Limb (tissue), 2 donors: ENCODE data around the gene NPS.

ENCODE experiments used
- DNase-seq, 2 donors: peaks; one replicate each; pipeline ENCODE4 v3.0.0-alpha.2; 2016; ENCODE audit errors: extremely low spot score in 2 of 2

The NPS gene, protein sequence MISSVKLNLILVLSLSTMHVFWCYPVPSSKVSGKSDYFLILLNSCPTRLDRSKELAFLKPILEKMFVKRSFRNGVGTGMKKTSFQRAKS

GRCh38 chr10:127549009-127549408 lies at the start of gene NPS:
Gene NPS (plus strand): TSS chr10:127549309. CDS start chr10:127549369, 60 bp downstream.
- DNase-seq, result no peak

- DNase-seq, result no peak
Measured at GRCh38 chr10:127500127-127500526, 49.0 kb upstream of the NPS start.

DNA sequence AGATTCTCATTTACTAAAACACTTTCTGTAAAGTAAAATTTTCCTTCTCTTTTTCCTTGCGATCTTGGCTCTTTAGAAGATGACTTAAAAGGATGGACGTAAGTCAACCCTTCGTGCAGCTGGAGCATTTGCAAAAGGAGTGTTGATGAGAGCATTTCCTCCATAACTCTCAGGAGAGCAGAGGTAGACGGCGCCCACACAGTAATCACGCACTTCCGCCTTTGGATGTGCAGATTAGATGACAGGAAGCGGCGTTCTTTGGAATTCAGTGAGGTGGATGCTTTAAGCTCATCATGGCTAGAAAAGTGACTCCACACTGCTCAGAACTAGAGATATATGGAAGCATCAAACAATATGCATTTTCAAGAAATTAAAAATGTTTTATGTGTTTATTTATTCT lies 43.0 kb upstream of the NPS start:
- no peak for DNase-seq

- no peak for DNase-seq
Measured at GRCh38 chr10:127522298-127522697, 26.8 kb upstream of the NPS start.

GRCh38 chr10:127523476-127523875 lies 25.6 kb upstream of the NPS start:
- no peak for DNase-seq

DNA sequence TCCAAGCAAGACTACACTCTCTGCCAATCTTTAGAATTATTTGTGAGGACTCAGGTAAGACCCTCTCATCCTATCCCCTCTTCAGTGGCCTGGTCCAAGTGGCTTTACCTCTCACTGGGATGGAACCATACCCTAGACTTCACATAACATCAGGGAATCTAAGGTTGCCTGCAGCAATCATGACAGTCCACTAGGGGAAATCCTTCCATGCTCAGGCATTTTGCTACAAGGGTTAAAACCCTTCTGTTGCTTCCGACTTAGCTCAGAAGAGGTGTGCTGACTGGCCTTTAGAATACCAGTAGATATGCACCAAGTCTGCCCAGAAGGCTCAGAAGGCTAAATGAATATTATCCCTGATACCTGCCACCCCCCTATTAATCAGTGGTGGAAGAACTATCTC lies 24.9 kb upstream of the NPS start:
- DNase-seq, result no peak

- DNase-seq, result no peak
Measured at GRCh38 chr10:127524908-127525665, 24.0 kb upstream of the NPS start.

DNA sequence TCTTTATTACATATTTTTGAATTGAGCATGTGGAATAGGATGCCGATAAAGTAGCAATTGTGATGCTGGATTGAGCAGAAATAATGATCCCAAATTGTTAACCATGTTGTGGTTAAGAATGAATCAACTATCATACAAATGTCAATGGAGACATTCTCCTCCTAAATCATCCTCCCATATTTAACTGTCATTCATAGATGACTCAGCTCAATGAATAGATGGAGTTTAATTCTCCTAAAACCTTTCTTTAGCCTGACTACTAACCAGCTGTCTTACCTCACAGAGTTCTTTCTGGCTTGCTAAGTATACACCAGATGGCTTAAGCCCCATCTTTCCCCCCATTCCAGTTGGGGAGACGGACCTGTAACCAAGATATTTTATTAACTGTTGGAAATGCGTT lies 23.4 kb upstream of the NPS start:
- no peak for DNase-seq

DNA sequence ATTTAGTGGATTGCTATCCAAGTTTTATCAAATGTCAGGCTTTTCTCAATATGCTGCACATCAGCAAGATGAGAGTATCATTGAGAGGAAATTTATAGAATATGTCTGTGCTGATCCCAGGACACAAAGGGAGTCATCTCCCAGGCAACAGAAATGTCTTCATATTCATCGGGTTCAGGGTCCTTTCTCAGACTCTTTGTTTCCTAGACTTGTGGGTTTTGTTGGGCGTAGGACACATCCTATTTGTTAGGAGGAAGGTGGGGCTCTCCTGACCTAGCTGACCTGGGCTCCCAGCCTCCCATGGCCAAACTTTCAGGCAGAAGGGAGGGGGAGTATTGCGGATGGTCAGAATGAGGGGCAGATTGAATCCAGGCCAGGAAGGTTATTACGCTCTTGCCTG lies 22.9 kb upstream of the NPS start:
- no peak for DNase-seq

GRCh38 chr10:127527320-127527719 lies 21.8 kb upstream of the NPS start:
- no peak for DNase-seq

- DNase-seq, result peak in 1 of 2 donors; percentile 35
Measured at GRCh38 chr10:127527891-127528290, 21.2 kb upstream of the NPS start.

- no peak for DNase-seq
Measured at GRCh38 chr10:127532193-127532592, 16.9 kb upstream of the NPS start.

DNA sequence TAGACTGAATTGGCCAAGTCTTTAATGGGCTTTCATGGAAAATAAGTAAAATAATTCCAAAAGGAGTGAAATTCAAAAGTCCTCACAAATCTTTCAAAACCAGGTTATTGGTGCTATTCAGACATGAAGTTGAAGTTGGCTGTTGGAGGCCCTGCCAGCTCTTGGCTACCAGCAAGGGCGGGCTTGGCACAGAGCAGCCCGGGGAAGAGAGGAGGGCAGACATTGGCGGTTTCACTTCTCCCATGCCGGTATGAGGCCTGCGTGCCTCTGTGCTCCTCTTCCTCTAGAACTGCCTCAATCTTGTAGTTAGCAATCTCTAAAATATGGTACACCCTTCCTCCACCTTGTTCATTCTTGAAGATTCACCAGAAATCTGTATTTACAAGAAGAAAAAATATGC lies 16.4 kb upstream of the NPS start:
- DNase-seq, result no peak

DNA sequence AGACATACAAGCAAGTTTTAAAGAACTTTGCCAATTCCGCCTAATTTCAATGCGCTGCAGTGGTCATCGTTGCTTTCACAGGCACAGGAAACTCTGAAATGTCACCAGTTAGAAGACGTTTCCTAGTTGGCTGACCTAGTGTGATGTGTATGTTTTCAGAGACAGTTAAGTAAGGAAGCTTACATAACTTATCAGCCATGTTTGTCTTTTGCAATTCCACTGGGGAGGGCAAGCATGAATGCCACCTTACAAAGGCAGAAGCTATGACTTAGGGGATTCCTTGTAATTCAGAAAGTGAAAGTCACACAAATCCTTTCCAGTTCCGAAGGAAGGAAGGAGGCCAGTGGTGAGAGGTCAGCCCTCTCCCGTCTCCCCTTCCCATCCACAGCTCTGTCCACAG lies 15.0 kb upstream of the NPS start:
- no peak for DNase-seq

- DNase-seq, result no peak
Measured at GRCh38 chr10:127534496-127534895, 14.6 kb upstream of the NPS start.

DNA sequence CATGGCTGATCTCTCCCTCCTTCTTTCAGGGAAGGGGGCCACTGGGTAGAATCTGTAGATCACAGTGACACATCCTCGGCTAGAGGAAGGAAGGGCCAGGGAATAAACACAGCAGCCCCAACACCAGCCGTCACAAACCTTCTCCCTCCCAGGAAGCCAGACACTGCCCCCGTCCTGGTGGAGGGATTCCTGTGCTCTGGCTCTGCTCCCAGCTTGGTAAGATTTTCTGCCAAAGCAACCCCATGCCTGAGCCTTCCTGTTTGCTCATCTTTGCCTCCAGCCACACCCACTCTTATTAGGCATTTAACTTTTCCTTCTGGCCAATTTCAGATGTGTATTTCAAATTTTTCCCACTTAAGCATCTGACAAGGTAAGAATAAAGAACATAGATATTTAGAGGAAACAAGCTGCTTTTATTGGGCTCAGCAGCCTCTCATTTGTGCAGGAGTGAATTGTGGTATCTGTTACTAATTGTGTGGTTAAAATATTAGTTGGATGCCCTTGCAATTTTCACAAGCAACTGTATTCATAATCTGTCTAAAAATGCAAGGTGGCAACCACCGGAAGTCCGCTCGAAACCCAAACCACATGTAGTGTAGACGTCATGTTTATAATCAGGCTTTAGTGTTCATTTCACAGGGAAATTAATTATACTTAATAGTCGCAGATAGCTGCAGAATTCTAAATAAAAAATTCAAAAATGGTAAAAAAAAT lies 13.2 kb upstream of the NPS start:
- DNase-seq, result no peak

DNA sequence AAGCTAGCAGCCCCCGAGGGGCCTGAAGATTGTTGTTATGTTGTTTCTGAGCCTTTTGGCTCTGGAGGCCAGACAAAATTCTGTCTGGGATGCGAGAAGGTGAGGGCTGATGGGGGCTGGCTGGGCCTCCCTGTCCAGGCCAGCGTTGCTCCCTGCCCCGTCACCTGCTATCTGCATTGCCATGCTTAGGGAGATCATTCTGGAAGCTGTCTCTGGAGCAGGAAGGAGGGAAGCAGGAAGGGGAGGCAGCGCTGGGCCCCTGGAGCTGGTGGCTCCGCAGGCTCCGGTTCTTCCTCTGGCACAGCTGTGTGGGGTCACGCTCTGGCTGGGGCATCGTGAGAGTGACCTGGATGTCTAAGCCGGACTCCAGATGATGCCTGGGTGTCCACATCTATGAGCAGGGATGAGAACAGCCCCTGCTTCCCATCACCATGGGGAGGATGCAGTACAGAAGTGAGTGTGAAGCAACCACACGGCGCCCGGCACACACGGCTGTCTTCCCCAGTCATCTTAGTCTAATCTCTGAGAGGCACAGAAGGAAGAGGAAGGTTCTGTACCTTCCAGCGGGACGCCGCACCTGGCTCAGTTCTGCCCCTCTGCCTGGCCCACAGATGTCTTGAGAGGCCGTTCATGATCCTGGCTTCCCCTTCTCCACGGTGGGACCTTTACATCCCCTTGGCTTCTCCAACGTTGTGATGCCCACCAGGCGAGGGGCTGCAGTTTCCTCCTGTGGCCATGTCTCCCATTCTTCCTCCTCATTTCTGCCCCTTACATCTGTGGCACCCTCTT lies 11.9 kb upstream of the NPS start:
- no peak for DNase-seq

DNA sequence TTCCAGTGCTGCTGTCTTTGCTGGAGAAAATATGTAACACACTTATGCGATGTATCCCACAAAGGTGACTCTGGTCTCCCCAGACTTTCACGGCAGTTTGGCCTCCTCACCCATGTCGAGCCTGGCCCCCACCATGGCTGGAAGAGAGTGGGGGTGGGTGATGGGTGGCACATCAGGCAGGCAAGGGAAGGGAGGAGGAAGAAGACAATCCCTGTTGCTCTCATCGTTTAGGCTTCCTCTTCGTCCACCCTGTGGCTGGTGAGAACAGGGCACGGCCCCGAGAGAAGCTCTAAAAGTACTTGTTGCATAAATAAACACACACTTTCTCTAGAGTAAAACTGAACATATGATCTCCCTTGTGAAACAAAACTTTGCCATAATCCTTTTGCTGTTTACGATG lies 11.2 kb upstream of the NPS start:
- DNase-seq, result no peak

- no peak for DNase-seq
Measured at GRCh38 chr10:127548022-127548421, 1.1 kb upstream of the NPS start.

- DNase-seq, result no peak
Measured at GRCh38 chr10:127550861-127551260, 1.8 kb downstream of the NPS start.

- DNase-seq, result no peak
Measured at GRCh38 chr10:127552446-127552845, 3.3 kb downstream of the NPS start.

DNA sequence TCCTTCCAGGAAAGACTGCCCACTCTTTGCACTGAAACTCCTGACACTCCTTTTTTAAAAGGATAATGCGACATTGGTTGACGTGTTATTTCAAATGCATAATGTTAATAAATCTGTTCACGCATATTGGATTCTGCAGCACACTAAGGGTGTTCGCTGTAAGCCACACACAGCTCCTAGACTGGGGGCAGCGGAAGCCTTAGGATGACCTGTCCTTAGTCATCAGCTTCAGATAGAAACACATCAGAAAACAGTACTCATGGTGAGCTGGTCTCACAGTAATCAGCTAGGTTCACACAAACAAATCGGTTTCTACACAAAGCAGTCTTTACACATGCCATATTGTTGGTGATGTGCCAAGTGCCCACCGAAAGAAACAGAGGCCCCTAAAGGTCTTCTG lies 4.3 kb downstream of the NPS start:
- DNase-seq, result no peak
